SK-MEL-5 (cell line): ENCODE measurements around the gene TMEM266. TPM values are rescaled to one million over a fixed set of nuclear protein-coding genes. Genes with fewer than 3 reads are reported as not detected.

Experiments
- DNase-seq: peaks from one replicate; pipeline ENCODE4 v3.0.0-alpha.2; 2016; ENCODE audit warnings: low read depth, low spot score
- in situ Hi-C: cut with HindIII; loops from 2 replicates; pipeline ENCODE4 v1.10.0; 2016; ENCODE audit warnings: low sequenced_read_pairs, high pct_unique_total_duplicates, low pct_unique_long_range_greater_than_20kb
- total RNA-seq: library from RNA; depleted of rRNA; stranded (reverse); fragments of >200 nt; shearing (Covaris generic); gene quantifications from 2 replicates; pipeline ENCODE4 v1.2.3, GENCODE V29; 2014

TMEM266 gene
- total RNA-seq, 1 experiment from 2014 or later: 1.9 TPM

GRCh38 chr15:76169911-76170800 lies 110.4 kb downstream of the TMEM266 start:
- DNase-seq: no peak
- in situ Hi-C loops: no loop called here

- in situ Hi-C loops: no loop called here
- no peak for DNase-seq
Observed at GRCh38 chr15:76172782-76173181, 113.0 kb downstream of the TMEM266 start.

GRCh38 chr15:76173317-76173834 lies 113.6 kb downstream of the TMEM266 start:
- DNase-seq: no peak
- in situ Hi-C loops: no loop called here

- in situ Hi-C loops: no loop called here
- no peak for DNase-seq
Observed at GRCh38 chr15:76174654-76175053, 114.9 kb downstream of the TMEM266 start.

- DNase-seq: no peak
- in situ Hi-C loops: no loop called here
Observed at GRCh38 chr15:76175442-76175841, 115.7 kb downstream of the TMEM266 start.

GRCh38 chr15:76176059-76176458 lies 116.3 kb downstream of the TMEM266 start:
- DNase-seq: no peak
- in situ Hi-C loops: no loop called here

- in situ Hi-C loops: no loop called here
Observed at GRCh38 chr15:76176487-76177085, 116.8 kb downstream of the TMEM266 start.

GRCh38 chr15:76177491-76178040 lies 117.8 kb downstream of the TMEM266 start:
- peak; percentile 50 for DNase-seq
- in situ Hi-C loops: no loop called here

More at GRCh38 chr15:76176487-76177085, 116.8 kb downstream of the TMEM266 start:
- DNase-seq: no peak

GRCh38 chr15:76178296-76179000 lies 118.7 kb downstream of the TMEM266 start:
- in situ Hi-C loops: no loop called here
- no peak for DNase-seq

- in situ Hi-C loops: no loop called here
- DNase-seq: no peak
Observed at GRCh38 chr15:76179023-76179422, 119.2 kb downstream of the TMEM266 start.

GRCh38 chr15:76180321-76180720 lies 120.5 kb downstream of the TMEM266 start:
- in situ Hi-C loops: no loop called here
- DNase-seq: peak; percentile 39

- in situ Hi-C loops: no loop called here
- DNase-seq: no peak
Observed at GRCh38 chr15:76181705-76182107, 121.9 kb downstream of the TMEM266 start.

- in situ Hi-C loops: no loop called here
Observed at GRCh38 chr15:76183930-76184649, 124.3 kb downstream of the TMEM266 start.

GRCh38 chr15:76184650-76185035 lies 124.9 kb downstream of the TMEM266 start:
- no peak for DNase-seq
- in situ Hi-C loops: no loop called here

More at GRCh38 chr15:76183930-76184649, 124.3 kb downstream of the TMEM266 start:
- no peak for DNase-seq

- peak; percentile 88 for DNase-seq
- in situ Hi-C loops: no loop called here
Observed at GRCh38 chr15:76185716-76186115, 125.9 kb downstream of the TMEM266 start.

- no peak for DNase-seq
- in situ Hi-C loops: no loop called here
Observed at GRCh38 chr15:76187163-76187562, 127.4 kb downstream of the TMEM266 start.

GRCh38 chr15:76189106-76189505 lies 129.3 kb downstream of the TMEM266 start:
- DNase-seq: no peak
- in situ Hi-C loops: no loop called here
